ENCODE results near the gene TFF2.

The TFF2 gene, protein sequence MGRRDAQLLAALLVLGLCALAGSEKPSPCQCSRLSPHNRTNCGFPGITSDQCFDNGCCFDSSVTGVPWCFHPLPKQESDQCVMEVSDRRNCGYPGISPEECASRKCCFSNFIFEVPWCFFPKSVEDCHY

DNA sequence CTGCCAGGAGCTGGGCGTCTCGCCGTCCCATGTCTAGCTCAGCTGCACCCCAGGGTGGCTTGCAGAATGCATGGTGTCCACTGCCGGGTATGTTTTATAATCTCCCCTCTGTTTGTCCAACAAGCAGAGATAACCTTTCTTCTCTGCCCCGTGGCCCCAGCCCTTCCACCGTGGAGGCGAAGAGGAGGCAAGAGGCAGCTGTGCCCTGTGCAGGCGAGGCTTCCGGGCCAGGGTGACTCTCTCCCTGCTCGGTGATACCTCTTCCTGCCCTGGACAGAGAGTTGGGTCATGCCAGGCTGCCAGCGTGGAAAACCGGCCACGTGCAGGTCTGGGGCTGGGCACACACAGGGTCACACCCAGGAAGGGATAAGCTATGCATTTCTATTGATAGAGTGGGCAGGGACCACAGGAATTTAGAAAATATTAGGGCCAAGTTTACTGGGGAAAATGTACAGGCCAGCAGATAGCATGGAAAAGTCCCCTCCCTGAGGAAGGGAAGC is at the start of gene TFF2:
Gene TFF2 (minus strand): TSS at position 68 of the 500 bp plus-strand sequence. CDS start 37 bp downstream, at position 31.
- Mint-ChIP-seq H3K4me3 (no peak within 1 kb of the TSS), H3K27ac (peak within 1 kb of the TSS; percentile 89), H3K27me3 (ENCODE audit: low read depth, poor library complexity) (peaks cover 10% of the 10 kb centered on the region), H3K4me1 (peaks cover 29% of the 10 kb centered on the region), H3K36me3 (ENCODE audit: low read depth) (no peaks in the 10 kb centered on the region), H3K9me3 (peaks cover 30% of the 10 kb centered on the region)
- no peak for DNase-seq
- TF ChIP-seq CTCF (IDR thresholded peaks at IDR 0.05): no peak

GRCh38 chr21:42400525-42400924 is 49.7 kb upstream of the TFF2 start:
- no peak for TF ChIP-seq CTCF (IDR thresholded peaks at IDR 0.05)
- peaks cover 56% of the 10 kb centered on the region for H3K4me1 Mint-ChIP-seq
- peaks cover 5% of the 10 kb centered on the region for H3K27me3 Mint-ChIP-seq (ENCODE audit: low read depth, poor library complexity)
- H3K4me3 Mint-ChIP-seq: no peak overlapping the region
- H3K36me3 Mint-ChIP-seq (ENCODE audit: low read depth): no peaks in the 10 kb centered on the region
- no peak for DNase-seq
- H3K9me3 Mint-ChIP-seq: no peaks in the 10 kb centered on the region
- H3K27ac Mint-ChIP-seq: no peak overlapping the region

DNA sequence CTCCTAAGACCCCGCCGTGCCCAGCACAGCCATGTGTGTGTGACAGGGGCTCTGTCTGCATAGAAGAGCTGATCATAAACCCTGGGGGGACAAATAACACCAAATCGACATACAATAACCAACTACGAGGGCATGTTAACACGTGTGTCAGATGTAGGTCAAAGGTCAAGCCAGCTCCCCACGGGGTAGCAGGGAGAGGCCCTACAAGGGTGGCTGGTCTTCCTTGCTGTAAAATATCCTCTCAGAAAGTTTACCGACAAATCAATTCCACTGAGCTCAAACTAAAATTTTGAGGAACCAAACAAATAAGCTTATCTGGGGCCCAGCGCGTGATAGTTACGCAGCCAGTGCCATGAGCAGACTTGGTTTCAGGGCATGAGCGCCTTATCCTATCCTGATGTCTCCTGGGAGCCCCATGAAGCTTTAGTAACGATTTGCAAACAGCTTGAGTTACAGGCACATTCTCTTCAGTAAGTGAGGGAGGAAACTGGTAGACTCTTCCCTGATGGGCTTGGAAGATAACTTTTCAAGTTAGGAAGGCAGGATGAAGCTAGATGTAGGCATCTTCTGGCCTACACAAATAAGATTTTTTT is 47.7 kb upstream of the TFF2 start:
- no peak for TF ChIP-seq CTCF (IDR thresholded peaks at IDR 0.05)
- peaks cover 65% of the 10 kb centered on the region for H3K4me1 Mint-ChIP-seq
- DNase-seq: no peak
- no peak overlapping the region for H3K4me3 Mint-ChIP-seq
- no peaks in the 10 kb centered on the region for H3K9me3 Mint-ChIP-seq
- H3K36me3 Mint-ChIP-seq (ENCODE audit: low read depth): no peaks in the 10 kb centered on the region
- H3K27me3 Mint-ChIP-seq (ENCODE audit: low read depth, poor library complexity): peaks cover 7% of the 10 kb centered on the region
- H3K27ac Mint-ChIP-seq: peak overlapping the region; percentile 95

- Mint-ChIP-seq H3K36me3 (ENCODE audit: low read depth) (no peaks in the 10 kb centered on the region), H3K9me3 (no peaks in the 10 kb centered on the region), H3K4me1 (peaks cover 67% of the 10 kb centered on the region), H3K27ac (peak overlapping the region; percentile 95), H3K27me3 (ENCODE audit: low read depth, poor library complexity) (peaks cover 9% of the 10 kb centered on the region), H3K4me3 (peak overlapping the region; percentile 33)
- DNase-seq: no peak
- no peak for TF ChIP-seq CTCF (IDR thresholded peaks at IDR 0.05)
These were observed 47.1 kb upstream of the TFF2 start for GRCh38 chr21:42397746-42398394.

- TF ChIP-seq CTCF (IDR thresholded peaks at IDR 0.05): no peak
- DNase-seq: no peak
- Mint-ChIP-seq H3K27me3 (ENCODE audit: low read depth, poor library complexity) (peaks cover 7% of the 10 kb centered on the region), H3K4me3 (peak overlapping the region; percentile 33), H3K4me1 (peaks cover 67% of the 10 kb centered on the region), H3K36me3 (ENCODE audit: low read depth) (no peaks in the 10 kb centered on the region), H3K27ac (peak overlapping the region; percentile 70), H3K9me3 (no peaks in the 10 kb centered on the region)
These were observed 46.3 kb upstream of the TFF2 start for GRCh38 chr21:42396799-42397745.
